ENCODE measurements around the gene TBC1D22A. TPM values are rescaled to one million over a fixed set of nuclear protein-coding genes. Genes with fewer than 3 reads are reported as not detected.

The TBC1D22A gene
- total and polyA plus RNA-seq, 2 experiments from 2014 or later = 9.6 to 13.3 TPM

GRCh38 chr22:46801331-46801811 lies 38.9 kb downstream of the TBC1D22A start:
- ATAC-seq (no peak), DNase-seq (ENCODE audit: low spot score) (no peak)
- no peak overlapping the region for H2AFZ ChIP-seq
- no peaks in the 10 kb centered on the region for H3K9me2 ChIP-seq (ENCODE audit: insufficient read depth)
- H3K27ac Mint-ChIP-seq = no peak overlapping the region
- H3K4me2 ChIP-seq = no peak overlapping the region
- H3K9me3 Mint-ChIP-seq = no peaks in the 10 kb centered on the region
- no peaks in the 10 kb centered on the region for H3K27me3 ChIP-seq (ENCODE audit: insufficient read depth)
- no peak overlapping the region for H3K4me3 ChIP-seq
- peaks cover 25% of the 10 kb centered on the region for H3K27me3 Mint-ChIP-seq (ENCODE audit: insufficient read depth, low read depth, poor library complexity)
- H4K20me1 ChIP-seq (replicated peaks; ENCODE audit: insufficient read depth) = peaks cover 5% of the 10 kb centered on the region
- peaks cover 22% of the 10 kb centered on the region for H3K36me3 Mint-ChIP-seq (ENCODE audit: low read depth)
- H3K4me1 Mint-ChIP-seq = peaks cover 13% of the 10 kb centered on the region
- 0 out of 2 replicates have a peak, but pooled peaks cover 3% of the 10 kb centered on the region for H3F3A ChIP-seq (replicated peaks; ENCODE audit: low read depth)
- H3K4me1 ChIP-seq (ENCODE audit: insufficient read depth) = peaks cover 3% of the 10 kb centered on the region; the same call in 1 of the 2 replicates
- no peak for TF ChIP-seq ZNF114 (CRISPR knock-in tag; IDR thresholded peaks at IDR 0.05)
- no peak for TF ChIP-seq CTCF (conservative IDR thresholded peaks at IDR 0.05; ENCODE audit: low read depth in 2 of 2)
- no peak for TF ChIP-seq STAT1 (IDR thresholded peaks at IDR 0.05; ENCODE audit: unreplicated experiment)
- TF ChIP-seq NANOG (IDR thresholded peaks at IDR 0.05; ENCODE audit: borderline replicate concordance) = no peak
- TF ChIP-seq ZNF331 (CRISPR knock-in tag; IDR thresholded peaks at IDR 0.05; ENCODE audit: low read depth) = no peak
- TF ChIP-seq REST (IDR thresholded peaks at IDR 0.05; ENCODE audit: unreplicated experiment) = no peak
- no peak for TF ChIP-seq EZH2phosphoT487 (IDR thresholded peaks at IDR 0.05; ENCODE audit: unreplicated experiment)
- no peak for TF ChIP-seq POLR2AphosphoS5 (IDR thresholded peaks at IDR 0.05; ENCODE audit: low read depth)
- TF ChIP-seq, protein P1, sequence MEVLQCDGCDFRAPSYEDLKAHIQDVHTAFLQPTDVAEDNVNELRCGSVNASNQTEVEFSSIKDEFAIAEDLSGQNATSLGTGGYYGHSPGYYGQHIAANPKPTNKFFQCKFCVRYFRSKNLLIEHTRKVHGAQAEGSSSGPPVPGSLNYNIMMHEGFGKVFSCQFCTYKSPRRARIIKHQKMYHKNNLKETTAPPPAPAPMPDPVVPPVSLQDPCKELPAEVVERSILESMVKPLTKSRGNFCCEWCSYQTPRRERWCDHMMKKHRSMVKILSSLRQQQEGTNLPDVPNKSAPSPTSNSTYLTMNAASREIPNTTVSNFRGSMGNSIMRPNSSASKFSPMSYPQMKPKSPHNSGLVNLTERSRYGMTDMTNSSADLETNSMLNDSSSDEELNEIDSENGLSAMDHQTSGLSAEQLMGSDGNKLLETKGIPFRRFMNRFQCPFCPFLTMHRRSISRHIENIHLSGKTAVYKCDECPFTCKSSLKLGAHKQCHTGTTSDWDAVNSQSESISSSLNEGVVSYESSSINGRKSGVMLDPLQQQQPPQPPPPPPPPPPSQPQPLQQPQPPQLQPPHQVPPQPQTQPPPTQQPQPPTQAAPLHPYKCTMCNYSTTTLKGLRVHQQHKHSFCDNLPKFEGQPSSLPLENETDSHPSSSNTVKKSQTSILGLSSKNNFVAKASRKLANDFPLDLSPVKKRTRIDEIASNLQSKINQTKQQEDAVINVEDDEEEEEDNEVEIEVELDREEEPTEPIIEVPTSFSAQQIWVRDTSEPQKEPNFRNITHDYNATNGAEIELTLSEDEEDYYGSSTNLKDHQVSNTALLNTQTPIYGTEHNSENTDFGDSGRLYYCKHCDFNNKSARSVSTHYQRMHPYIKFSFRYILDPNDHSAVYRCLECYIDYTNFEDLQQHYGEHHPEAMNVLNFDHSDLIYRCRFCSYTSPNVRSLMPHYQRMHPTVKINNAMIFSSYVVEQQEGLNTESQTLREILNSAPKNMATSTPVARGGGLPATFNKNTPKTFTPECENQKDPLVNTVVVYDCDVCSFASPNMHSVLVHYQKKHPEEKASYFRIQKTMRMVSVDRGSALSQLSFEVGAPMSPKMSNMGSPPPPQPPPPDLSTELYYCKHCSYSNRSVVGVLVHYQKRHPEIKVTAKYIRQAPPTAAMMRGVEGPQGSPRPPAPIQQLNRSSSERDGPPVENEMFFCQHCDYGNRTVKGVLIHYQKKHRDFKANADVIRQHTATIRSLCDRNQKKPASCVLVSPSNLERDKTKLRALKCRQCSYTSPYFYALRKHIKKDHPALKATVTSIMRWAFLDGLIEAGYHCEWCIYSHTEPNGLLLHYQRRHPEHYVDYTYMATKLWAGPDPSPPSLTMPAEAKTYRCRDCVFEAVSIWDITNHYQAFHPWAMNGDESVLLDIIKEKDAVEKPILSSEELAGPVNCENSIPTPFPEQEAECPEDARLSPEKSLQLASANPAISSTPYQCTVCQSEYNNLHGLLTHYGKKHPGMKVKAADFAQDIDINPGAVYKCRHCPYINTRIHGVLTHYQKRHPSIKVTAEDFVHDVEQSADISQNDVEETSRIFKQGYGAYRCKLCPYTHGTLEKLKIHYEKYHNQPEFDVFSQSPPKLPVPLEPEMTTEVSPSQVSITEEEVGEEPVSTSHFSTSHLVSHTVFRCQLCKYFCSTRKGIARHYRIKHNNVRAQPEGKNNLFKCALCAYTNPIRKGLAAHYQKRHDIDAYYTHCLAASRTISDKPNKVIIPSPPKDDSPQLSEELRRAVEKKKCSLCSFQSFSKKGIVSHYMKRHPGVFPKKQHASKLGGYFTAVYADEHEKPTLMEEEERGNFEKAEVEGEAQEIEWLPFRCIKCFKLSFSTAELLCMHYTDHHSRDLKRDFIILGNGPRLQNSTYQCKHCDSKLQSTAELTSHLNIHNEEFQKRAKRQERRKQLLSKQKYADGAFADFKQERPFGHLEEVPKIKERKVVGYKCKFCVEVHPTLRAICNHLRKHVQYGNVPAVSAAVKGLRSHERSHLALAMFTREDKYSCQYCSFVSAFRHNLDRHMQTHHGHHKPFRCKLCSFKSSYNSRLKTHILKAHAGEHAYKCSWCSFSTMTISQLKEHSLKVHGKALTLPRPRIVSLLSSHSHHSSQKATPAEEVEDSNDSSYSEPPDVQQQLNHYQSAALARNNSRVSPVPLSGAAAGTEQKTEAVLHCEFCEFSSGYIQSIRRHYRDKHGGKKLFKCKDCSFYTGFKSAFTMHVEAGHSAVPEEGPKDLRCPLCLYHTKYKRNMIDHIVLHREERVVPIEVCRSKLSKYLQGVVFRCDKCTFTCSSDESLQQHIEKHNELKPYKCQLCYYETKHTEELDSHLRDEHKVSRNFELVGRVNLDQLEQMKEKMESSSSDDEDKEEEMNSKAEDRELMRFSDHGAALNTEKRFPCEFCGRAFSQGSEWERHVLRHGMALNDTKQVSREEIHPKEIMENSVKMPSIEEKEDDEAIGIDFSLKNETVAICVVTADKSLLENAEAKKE (CRISPR knock-in tag; IDR thresholded peaks at IDR 0.05) = no peak
- TF ChIP-seq JUNB (IDR thresholded peaks at IDR 0.05; ENCODE audit: unreplicated experiment) = no peak
- no peak for TF ChIP-seq CREB1 (CRISPR knock-in tag; IDR thresholded peaks at IDR 0.05; ENCODE audit: low read depth)
- peaks cover 22% of the 10 kb centered on the region for H3K79me2 ChIP-seq (replicated peaks; ENCODE audit: insufficient read depth)
- no peak overlapping the region for H3K4me3 Mint-ChIP-seq
- no peak overlapping the region for H3K27ac ChIP-seq (ENCODE audit: low read depth)
- no peaks in the 10 kb centered on the region for H3K36me3 ChIP-seq (ENCODE audit: insufficient read depth)
